ENCODE data around the gene PIH1D1. TPM values are rescaled to one million over a fixed set of nuclear protein-coding genes. Genes with fewer than 3 reads are reported as not detected.
"Not testable (repeated sequence)": the region's sequence is repeated elsewhere in the genome, so short reads cannot be mapped to it uniquely, and the experiment has no call there.

Gene PIH1D1
- total and polyA plus RNA-seq, 5 donors from 2014 or later = 109 to 150 (median 124) TPM

DNA sequence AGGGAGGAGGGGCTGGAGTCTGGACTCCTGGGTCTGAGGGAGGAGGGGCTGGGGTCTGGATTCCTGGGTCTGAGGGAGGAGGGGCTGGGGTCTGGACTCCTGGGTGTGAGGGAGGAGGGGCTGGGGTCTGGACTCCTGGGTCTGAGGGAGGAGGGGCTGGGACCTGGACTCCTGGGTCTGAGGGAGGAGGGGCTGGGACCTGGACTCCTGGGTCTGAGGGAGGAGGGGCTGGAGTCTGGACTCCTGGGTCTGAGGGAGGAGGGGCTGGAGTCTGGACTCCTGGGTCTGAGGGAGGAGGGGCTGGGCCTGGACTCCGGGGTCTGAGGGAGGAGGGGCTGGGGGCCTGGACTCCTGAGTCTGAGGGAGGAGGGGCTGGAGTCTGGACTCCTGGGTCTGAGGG, 9.5 kb upstream of the PIH1D1 start:
- not testable (repeated sequence) for ATAC-seq (ENCODE audit: low read depth in 2 of 2); H3K4me1 ChIP-seq (ENCODE audit: control insufficient read depth, insufficient read depth, low read length, poor library complexity, severe bottlenecking); H3K36me3 Mint-ChIP-seq; H3K27ac Mint-ChIP-seq; H3K9me3 ChIP-seq (ENCODE audit: control insufficient read depth in 2 of 2, low read length in 2 of 2); H3K4me3 Mint-ChIP-seq; H3K27me3 ChIP-seq (ENCODE audit: control insufficient read depth, insufficient read depth, low read length); H3K4me3 ChIP-seq (ENCODE audit: low read depth, low read length); H3K9me3 Mint-ChIP-seq; H3K27ac ChIP-seq (ENCODE audit: insufficient read depth, low read length, poor library complexity, severe bottlenecking); DNase-seq; H3K27me3 Mint-ChIP-seq
- H3K4me1 Mint-ChIP-seq = peaks cover 0 to 12% (median 4%) of the 10 kb centered on the region in 4 donors
- H3K36me3 ChIP-seq (ENCODE audit: control insufficient read depth, insufficient read depth, low read length) = peaks cover 19% of the 10 kb centered on the region

GRCh38 chr19:49459388-49459787, 7.8 kb upstream of the PIH1D1 start:
- Mint-ChIP-seq H3K4me3 (peak overlapping the region in 1 of 4 donors; percentile 78), H3K36me3 (peaks cover 12% of the 10 kb centered on the region), H3K9me3 (no peaks in the 10 kb centered on the region), H3K27ac (no peak overlapping the region), H3K27me3 (no peaks in the 10 kb centered on the region), H3K4me1 (peaks cover 0 to 18% (median 6%) of the 10 kb centered on the region in 4 donors)
- no peak for ATAC-seq (ENCODE audit: low read depth in 2 of 2)
- no peaks in the 10 kb centered on the region for H3K27me3 ChIP-seq (ENCODE audit: control insufficient read depth, insufficient read depth, low read length)
- peaks cover 2% of the 10 kb centered on the region for H3K4me1 ChIP-seq (ENCODE audit: control insufficient read depth, insufficient read depth, low read length, poor library complexity, severe bottlenecking)
- H3K27ac ChIP-seq (ENCODE audit: insufficient read depth, low read length, poor library complexity, severe bottlenecking) = no peak overlapping the region
- no peaks in the 10 kb centered on the region for H3K9me3 ChIP-seq (ENCODE audit: control insufficient read depth in 2 of 2, low read length in 2 of 2)
- DNase-seq = no peak
- H3K36me3 ChIP-seq (ENCODE audit: control insufficient read depth, insufficient read depth, low read length) = peaks cover 17% of the 10 kb centered on the region
- H3K4me3 ChIP-seq (ENCODE audit: low read depth, low read length) = no peak overlapping the region

- peak overlapping the region; percentile 45 for H3K27ac ChIP-seq (ENCODE audit: insufficient read depth, low read length, poor library complexity, severe bottlenecking)
- no peaks in the 10 kb centered on the region for H3K27me3 Mint-ChIP-seq
- ATAC-seq (ENCODE audit: low read depth in 2 of 2) (no peak), DNase-seq (no peak)
- H3K9me3 Mint-ChIP-seq = no peaks in the 10 kb centered on the region
- H3K9me3 ChIP-seq (ENCODE audit: control insufficient read depth in 2 of 2, low read length in 2 of 2) = no peaks in the 10 kb centered on the region
- H3K36me3 ChIP-seq (ENCODE audit: control insufficient read depth, insufficient read depth, low read length) = peaks cover 17% of the 10 kb centered on the region
- H3K4me3 Mint-ChIP-seq = peak overlapping the region in 1 of 4 donors; percentile 15
- no peak overlapping the region for H3K4me3 ChIP-seq (ENCODE audit: low read depth, low read length)
- H3K27me3 ChIP-seq (ENCODE audit: control insufficient read depth, insufficient read depth, low read length) = no peaks in the 10 kb centered on the region
- H3K4me1 Mint-ChIP-seq = peaks cover 0 to 27% (median 10%) of the 10 kb centered on the region in 4 donors
- peaks cover 12% of the 10 kb centered on the region for H3K36me3 Mint-ChIP-seq
- peak overlapping the region in 1 of 3 donors; percentile 20 for H3K27ac Mint-ChIP-seq
- peaks cover 10% of the 10 kb centered on the region for H3K4me1 ChIP-seq (ENCODE audit: control insufficient read depth, insufficient read depth, low read length, poor library complexity, severe bottlenecking)
Measured at GRCh38 chr19:49458567-49458903, 6.9 kb upstream of the PIH1D1 start.

DNA sequence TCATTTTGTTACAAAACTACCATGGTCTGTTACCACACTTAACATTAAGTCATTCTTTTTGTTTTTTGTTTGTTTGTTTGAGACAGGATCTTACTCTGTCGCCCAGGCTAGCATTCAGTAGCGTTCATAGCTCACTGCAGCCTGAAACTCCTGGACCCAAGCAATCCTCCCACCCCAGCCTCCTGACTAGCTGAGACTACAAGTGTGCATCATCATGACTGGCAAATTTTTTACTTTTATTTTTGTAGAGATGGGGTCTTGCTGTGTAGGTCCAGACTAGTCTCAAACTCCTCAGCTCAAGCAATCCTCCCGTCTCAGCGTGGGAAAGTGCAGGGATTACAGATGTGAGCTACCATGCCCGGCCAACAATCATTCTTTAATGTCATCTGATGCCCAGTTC, 4.7 kb upstream of the PIH1D1 start:
- H3K27ac Mint-ChIP-seq = peak overlapping the region in 2 of 3 donors; percentile 25 to 42
- Histone ChIP-seq H3K27me3 (ENCODE audit: control insufficient read depth, insufficient read depth, low read length) (no peaks in the 10 kb centered on the region), H3K4me3 (ENCODE audit: low read depth, low read length) (no peak overlapping the region), H3K4me1 (ENCODE audit: control insufficient read depth, insufficient read depth, low read length, poor library complexity, severe bottlenecking) (peaks cover 23% of the 10 kb centered on the region), H3K36me3 (ENCODE audit: control insufficient read depth, insufficient read depth, low read length) (peaks cover 17% of the 10 kb centered on the region), H3K9me3 (ENCODE audit: control insufficient read depth in 2 of 2, low read length in 2 of 2) (no peaks in the 10 kb centered on the region), H3K27ac (ENCODE audit: insufficient read depth, low read length, poor library complexity, severe bottlenecking) (no peak overlapping the region)
- no peaks in the 10 kb centered on the region for H3K9me3 Mint-ChIP-seq
- H3K27me3 Mint-ChIP-seq = no peaks in the 10 kb centered on the region
- DNase-seq = no peak
- no peak for ATAC-seq (ENCODE audit: low read depth in 2 of 2)
- peak overlapping the region in 3 of 4 donors; percentile 1 to 64 (median 30) for H3K4me3 Mint-ChIP-seq
- H3K4me1 Mint-ChIP-seq = peaks cover 7 to 48% (median 23%) of the 10 kb centered on the region in 4 donors
- H3K36me3 Mint-ChIP-seq = peaks cover 18% of the 10 kb centered on the region

DNA sequence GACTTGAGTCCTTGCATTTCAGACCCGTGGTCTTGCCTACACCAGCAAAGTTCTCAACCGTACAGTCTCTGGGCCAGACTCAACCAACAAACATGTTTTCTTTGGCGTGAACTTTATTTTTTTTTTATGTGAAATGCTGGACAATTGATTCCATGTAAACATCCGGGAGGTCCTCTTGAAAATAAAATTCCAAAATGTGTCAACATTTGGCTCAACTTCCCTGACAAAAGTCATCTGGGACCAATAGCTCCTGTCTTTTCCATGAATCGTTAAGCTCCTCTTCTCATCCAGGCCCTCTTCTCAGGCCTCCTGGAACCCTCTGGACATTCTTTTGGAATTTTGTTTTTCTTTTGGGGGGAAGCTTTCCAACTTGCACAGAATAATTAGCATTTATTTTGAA, 4.2 kb upstream of the PIH1D1 start:
- no peaks in the 10 kb centered on the region for H3K27me3 ChIP-seq (ENCODE audit: control insufficient read depth, insufficient read depth, low read length)
- peaks cover 28% of the 10 kb centered on the region for H3K4me1 ChIP-seq (ENCODE audit: control insufficient read depth, insufficient read depth, low read length, poor library complexity, severe bottlenecking)
- H3K4me3 ChIP-seq (ENCODE audit: low read depth, low read length) = no peak overlapping the region
- Mint-ChIP-seq H3K4me3 (peak overlapping the region in 3 of 4 donors; percentile 1 to 64 (median 30)), H3K27ac (peak overlapping the region in 2 of 3 donors; percentile 13 to 25), H3K9me3 (no peaks in the 10 kb centered on the region), H3K27me3 (no peaks in the 10 kb centered on the region), H3K36me3 (peaks cover 19% of the 10 kb centered on the region), H3K4me1 (peaks cover 7 to 50% (median 24%) of the 10 kb centered on the region in 4 donors)
- no peaks in the 10 kb centered on the region for H3K9me3 ChIP-seq (ENCODE audit: control insufficient read depth in 2 of 2, low read length in 2 of 2)
- ATAC-seq (ENCODE audit: low read depth in 2 of 2) (no peak), DNase-seq (no peak)
- peaks cover 17% of the 10 kb centered on the region for H3K36me3 ChIP-seq (ENCODE audit: control insufficient read depth, insufficient read depth, low read length)
- H3K27ac ChIP-seq (ENCODE audit: insufficient read depth, low read length, poor library complexity, severe bottlenecking) = no peak overlapping the region

DNA sequence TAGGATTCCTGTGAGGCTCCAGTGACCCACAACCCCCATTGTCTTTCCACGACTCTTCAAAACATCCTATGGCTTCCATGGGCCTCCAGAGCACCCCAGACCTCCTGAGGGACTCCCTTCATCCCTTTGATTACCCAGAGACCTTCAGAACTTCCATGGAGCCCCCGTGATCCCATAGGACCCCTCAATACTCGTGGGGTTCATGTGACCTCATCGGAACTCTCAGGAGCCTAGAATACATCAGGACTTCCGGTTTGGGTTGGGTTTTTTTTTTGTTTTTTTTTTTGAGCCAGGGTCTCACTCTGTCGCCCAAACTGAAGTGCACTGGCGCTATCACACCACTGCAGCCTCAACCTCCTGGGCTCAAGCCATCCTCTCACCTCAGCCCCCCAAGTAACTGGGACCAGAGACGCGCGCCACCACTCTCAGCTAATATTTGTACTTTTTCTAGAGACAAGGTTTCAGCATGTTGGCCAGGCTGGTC, 2.2 kb upstream of the PIH1D1 start:
- no peaks in the 10 kb centered on the region for H3K27me3 Mint-ChIP-seq
- no peak for DNase-seq
- Histone ChIP-seq H3K4me3 (ENCODE audit: low read depth, low read length) (peak overlapping the region; percentile 89), H3K36me3 (ENCODE audit: control insufficient read depth, insufficient read depth, low read length) (peaks cover 12% of the 10 kb centered on the region), H3K27me3 (ENCODE audit: control insufficient read depth, insufficient read depth, low read length) (no peaks in the 10 kb centered on the region), H3K4me1 (ENCODE audit: control insufficient read depth, insufficient read depth, low read length, poor library complexity, severe bottlenecking) (peaks cover 37% of the 10 kb centered on the region), H3K9me3 (ENCODE audit: control insufficient read depth in 2 of 2, low read length in 2 of 2) (no peaks in the 10 kb centered on the region), H3K27ac (ENCODE audit: insufficient read depth, low read length, poor library complexity, severe bottlenecking) (peak overlapping the region; percentile 94)
- H3K4me3 Mint-ChIP-seq = peak overlapping the region; percentile 94 to 100 (median 96)
- peaks cover 20% of the 10 kb centered on the region for H3K36me3 Mint-ChIP-seq
- H3K4me1 Mint-ChIP-seq = peaks cover 7 to 62% (median 32%) of the 10 kb centered on the region in 4 donors
- H3K27ac Mint-ChIP-seq = peak overlapping the region; percentile 98 to 99 (median 99)
- H3K9me3 Mint-ChIP-seq = no peaks in the 10 kb centered on the region
- no peak for ATAC-seq (ENCODE audit: low read depth in 2 of 2)

GRCh38 chr19:49453013-49453756, 1.6 kb upstream of the PIH1D1 start, which contains the start of gene ALDH16A1:
Gene ALDH16A1, plus strand, starts transcription at chr19:49453225. Its CDS starts 107 bp downstream, at chr19:49453332.
- no peaks in the 10 kb centered on the region for H3K27me3 ChIP-seq (ENCODE audit: control insufficient read depth, insufficient read depth, low read length)
- H3K9me3 ChIP-seq (ENCODE audit: control insufficient read depth in 2 of 2, low read length in 2 of 2) = no peaks in the 10 kb centered on the region
- peaks cover 15% of the 10 kb centered on the region for H3K36me3 ChIP-seq (ENCODE audit: control insufficient read depth, insufficient read depth, low read length)
- Mint-ChIP-seq H3K4me3 (peak within 1 kb of the TSS; percentile 95 to 100 (median 97)), H3K9me3 (no peaks in the 10 kb centered on the region), H3K27me3 (no peaks in the 10 kb centered on the region), H3K36me3 (peaks cover 27% of the 10 kb centered on the region), H3K27ac (peak within 1 kb of the TSS; percentile 98 to 99 (median 99)), H3K4me1 (peaks cover 7 to 68% (median 34%) of the 10 kb centered on the region in 4 donors)
- DNase-seq (peak; percentile 96 to 99 (median 97)), ATAC-seq (ENCODE audit: low read depth in 2 of 2) (peak; percentile 90 to 92)
- peak within 1 kb of the TSS; percentile 94 for H3K27ac ChIP-seq (ENCODE audit: insufficient read depth, low read length, poor library complexity, severe bottlenecking)
- peak within 1 kb of the TSS; percentile 99 for H3K4me3 ChIP-seq (ENCODE audit: low read depth, low read length)
- H3K4me1 ChIP-seq (ENCODE audit: control insufficient read depth, insufficient read depth, low read length, poor library complexity, severe bottlenecking) = peaks cover 43% of the 10 kb centered on the region
